ENCODE data around the gene VSX1.

Gene VSX1

DNA sequence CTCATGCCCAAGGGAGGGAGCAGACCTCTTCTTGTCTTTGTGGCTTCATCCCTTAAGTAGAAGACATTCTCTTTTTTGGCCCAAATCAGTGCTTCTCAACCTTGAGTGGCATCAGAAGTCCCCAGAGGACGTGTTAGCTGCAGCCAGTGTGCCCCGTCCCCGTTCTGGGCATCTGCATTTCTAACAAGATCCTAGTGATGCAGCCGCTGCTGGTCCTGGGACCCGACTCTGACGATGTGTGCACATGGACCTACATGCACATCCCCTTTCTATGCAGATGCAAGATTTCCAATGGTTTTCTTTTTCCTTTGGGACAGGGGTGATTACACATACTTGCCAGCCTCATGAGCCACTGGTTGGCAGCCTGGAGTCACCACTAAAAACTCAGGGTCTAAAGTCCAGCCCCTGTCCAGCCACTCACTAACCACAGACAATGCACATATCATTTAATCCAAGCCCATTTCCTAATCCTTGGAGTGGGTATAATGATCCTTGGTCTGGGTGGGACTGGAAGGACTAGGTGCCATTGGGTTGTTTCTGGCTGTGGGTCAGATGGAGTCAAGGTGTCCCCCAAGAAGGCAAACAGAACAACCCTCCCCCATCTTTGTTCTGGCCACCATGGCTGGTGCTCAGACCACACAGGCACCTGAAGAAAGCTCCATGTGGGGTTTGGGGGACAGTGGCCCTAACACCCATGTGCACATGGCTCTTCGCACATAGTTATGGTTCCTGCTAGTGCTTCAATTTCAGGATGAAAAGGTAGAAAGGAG lies 30.4 kb downstream of the VSX1 start:
- no peak for DNase-seq

DNA sequence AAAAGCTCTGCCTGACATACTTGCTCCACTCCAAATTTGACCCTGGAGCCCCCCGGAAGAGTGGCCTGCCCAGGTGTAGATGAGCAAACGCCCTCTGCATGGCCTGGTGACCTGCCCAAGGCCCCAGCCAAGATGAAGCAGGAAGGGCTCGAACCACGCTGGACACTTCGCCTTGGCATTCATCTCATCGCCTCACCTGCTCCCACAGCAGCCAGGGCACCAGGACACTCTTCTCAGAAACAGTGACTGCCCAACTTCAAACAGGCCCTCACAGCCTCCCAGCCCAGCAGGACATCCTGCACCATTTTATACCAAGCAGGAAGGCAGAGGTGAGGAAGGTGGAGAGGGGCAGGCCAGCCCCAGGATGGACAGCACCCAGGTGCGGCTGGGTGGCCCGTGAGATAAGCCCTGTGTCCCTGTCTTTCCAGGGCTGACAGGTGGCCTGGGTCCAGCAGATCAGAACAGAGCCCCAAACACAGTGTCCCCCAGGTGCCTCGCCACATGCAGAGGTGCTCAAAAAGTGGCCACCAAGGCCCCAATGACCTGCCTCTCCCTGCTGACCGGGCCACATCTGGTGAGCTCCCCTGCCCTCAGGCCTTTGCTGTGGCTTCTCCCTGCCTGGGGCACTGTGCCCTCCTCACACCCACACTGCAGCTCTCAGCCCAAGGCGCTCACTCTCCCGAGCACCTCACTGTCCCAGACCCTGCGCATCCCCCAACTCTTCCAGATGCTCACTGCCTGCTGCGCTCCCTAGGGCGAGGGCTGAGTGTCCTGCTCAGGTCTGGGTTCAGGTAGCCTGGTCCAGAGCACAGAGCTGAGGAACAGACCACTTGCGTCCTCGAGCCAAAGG lies 31.2 kb downstream of the VSX1 start:
- no peak for DNase-seq

DNA sequence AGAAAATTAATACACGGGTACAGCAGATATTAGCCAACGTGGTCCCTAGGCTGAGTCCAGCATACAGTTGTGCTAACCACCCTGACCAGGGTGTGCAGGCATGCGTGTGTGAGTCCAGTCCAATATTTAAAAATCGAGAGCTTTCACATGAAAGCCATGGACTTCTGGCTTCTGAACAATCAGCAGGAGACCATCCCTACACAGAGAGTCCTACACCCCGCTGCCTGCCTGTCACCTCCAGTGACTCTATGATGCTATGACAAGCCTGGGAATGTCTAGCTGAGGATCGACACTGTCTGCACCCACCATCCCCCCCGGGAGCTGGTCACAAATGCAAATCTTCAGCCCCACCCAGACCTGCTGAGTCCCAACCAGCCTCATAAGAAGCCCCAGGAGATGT lies 31.9 kb downstream of the VSX1 start:
- DNase-seq: no peak

DNA sequence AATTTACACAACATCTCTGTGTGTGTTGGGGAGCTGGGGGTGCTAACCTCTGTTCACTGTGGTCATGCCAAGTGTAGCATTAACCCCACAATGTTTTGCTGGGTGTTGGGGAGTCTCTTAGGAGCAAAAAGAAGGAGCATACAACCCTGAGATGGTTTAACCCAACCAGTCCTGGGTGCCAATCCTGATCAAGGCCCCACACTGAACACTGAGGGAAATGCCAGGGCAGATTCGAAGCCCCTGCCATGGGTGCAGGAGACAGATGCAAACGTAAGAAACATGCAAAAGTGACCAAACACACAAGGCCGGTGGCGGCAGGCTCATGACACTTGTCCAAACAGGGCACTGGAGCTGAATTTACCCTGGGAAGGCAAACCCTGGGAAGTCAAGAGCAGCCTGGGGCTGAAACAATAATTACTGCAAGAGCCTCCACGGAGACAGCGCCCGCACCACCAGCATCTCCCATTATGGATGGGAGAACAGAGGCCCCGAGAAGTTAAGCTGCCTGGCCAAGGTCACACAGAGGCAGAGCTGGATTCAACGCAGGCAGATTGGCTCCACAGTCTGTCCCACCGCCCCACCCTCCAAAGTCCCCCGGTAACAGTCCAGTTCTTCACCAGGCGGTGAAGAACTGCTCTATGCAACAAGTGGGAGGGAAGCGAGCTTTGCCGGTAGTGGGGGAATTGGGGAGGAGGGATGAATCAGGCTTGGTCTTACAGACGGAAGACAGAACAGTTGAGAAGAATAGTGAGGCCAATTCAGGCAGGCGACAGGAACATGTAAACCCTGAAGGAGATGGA lies 32.5 kb downstream of the VSX1 start:
- no peak for DNase-seq

DNA sequence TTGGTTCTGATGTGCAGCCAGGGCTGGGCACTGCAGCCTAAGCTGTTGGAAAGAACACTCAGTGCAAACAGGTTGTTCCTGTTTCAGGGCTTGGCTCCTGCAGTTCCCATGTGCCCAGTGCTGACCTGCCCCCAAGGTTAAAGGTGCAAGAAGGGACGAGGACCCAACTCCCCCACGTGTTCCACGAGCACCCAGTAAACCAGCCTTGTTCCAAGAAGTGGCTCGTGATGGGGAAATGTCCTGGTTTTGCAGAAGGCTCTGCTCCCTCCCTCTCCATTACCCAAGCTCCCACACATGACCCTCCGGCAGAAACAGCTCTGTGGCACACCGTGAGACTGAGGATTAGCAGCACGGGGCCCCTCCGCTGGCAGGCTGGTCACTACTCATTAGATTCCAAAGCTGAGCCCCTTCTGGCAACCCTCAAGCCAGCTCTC lies 33.4 kb downstream of the VSX1 start:
- no peak for DNase-seq

DNA sequence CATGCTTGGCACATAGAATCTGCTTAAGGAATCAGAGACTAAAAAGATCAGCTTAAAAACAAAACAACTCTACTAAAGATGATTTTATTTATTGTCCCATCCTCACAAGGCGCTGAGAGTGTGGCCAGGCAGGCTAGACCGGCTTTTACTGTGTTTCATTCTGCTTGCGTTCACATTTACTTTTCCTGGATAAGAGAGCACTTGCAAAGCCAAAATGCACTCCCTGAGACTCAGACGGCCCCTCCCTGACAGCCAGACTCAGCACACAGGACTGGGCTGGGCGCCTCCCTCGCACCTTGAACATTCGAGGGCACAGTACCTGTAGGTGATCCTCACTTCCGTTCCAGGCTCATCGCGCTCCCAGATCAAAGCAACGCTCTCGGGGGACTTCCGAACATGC lies 34.2 kb downstream of the VSX1 start:
- no peak for DNase-seq

DNA sequence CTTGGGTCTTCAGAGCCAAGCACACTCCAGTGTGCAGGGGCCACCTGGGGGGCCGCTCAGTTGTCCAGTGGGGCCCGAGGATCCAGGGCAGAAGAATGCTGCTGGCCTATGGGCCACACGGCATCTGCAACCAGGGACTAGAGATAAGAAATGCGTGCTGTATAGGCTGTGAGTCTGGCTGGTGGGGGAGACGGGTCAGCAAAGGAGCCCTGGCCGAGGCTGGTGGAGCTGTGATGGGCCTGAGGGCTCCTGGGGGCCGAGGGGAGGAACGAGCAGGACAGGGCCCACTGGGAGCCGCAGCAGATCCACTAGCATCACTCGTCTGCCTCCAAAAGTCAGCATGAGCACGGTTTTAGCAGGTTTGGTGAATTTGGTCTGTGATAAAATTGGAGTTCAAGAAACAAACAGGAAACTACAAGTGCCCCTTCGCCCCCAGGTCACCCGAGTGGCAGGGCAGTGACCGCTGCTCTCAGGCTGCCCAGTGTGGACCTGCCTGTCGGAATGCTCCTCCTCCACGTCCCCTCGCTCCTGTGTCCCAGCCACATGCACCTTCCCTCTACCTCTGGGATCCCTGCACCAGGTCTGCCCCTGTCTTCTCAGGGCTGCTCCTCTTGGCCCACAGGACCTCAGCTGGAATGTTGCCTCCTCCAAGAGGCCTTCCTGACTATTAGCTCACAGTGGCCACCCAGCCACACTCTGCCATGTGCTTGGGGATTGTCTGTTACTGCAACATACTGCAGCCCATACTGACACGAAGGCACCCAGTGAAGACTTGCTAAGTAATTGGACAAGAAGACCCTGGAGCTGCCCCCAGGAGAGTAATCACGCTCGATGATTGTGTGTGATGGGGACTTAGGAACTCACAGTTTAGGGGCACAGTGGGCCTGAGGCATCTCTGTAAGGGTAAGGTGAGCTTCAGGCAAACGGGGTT lies 34.9 kb downstream of the VSX1 start:
- no peak for DNase-seq

DNA sequence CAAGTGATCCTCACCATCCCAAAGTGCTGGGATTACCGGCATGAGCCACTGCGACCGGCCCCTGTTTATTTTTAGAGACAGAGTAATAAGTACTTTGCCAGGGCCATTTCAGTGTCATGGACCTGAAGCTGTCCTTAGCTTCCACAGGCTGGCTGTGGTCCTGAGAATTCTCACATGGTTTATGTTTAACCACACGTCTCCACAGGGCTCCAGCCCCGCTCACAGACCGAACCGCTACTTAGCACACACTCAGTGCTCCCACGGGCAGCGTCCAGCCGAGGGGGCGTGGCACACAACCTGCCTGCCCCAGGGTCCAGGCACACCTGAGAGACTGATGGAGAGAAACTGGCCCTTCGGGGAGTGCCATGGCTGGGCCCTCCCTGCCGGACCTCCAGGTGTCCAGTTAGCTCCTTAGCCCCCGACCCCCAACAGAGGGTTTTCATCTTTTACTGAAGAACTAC lies 35.7 kb downstream of the VSX1 start:
- no peak for DNase-seq

DNA sequence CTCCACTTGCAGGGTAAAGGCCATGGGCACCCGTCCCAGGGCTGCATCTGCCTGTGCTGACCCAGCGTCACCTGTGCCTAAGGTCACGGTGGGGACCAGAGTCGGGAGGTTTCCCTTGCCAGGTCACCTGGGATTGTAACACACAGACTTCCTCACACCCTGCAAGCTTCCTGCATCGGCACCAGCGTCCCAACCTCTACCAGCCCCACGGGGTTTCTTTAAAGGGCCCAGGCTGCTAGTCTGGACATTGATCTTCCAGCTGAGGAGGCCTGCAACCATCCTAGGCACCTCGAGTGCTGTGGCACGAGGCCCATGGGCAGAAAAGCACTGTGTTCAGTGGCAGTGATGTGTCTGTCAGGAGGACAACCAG lies 36.6 kb downstream of the VSX1 start:
- DNase-seq: no peak

DNA sequence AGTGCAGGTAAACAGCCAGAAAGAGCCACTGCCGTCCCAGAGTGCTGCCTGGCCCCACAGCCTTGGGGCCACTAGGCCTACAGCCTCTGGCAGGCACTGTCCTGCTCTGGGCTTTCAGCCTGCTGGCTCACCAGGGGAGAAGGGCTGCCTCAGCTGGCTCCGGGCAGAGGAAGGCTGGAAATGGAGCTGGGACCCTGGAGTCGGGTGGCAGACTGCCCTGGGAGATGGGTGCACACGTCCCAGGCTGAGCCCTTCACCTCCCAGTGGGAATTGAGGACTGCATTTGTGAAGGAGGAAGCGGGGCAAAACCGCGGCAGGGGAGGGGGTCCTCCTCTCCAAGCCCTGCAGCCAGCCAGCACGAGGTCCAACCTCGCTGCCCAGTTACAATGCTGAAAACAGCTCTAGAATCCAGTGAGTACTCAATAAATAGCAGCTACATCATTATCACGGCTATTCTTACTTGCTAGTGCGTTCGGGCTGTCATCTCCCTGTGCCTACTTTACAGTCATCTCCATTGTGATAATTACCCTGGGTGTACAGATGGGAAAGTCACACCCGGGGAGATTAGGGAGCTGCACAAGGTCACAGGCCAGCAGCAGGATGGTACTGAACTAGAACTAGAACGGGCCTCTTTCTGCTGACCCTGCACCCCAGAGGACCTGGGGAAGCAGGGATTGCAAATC lies 37.1 kb downstream of the VSX1 start:
- DNase-seq: no peak

DNA sequence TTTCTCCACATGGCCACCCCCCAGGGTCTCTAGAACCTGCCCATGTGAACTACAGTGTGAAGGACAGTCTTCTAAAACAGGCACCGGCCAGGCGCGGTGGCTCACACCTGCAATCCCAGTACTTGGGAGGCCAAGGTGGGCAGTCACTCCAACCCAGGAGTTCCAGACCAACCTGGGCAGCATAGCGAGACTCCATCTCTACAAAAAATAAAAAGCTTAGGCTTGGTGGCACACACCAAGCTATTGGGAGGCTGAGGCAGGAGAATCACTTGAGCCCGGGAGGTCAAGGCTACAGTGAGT lies 37.7 kb downstream of the VSX1 start:
- no peak for DNase-seq

DNA sequence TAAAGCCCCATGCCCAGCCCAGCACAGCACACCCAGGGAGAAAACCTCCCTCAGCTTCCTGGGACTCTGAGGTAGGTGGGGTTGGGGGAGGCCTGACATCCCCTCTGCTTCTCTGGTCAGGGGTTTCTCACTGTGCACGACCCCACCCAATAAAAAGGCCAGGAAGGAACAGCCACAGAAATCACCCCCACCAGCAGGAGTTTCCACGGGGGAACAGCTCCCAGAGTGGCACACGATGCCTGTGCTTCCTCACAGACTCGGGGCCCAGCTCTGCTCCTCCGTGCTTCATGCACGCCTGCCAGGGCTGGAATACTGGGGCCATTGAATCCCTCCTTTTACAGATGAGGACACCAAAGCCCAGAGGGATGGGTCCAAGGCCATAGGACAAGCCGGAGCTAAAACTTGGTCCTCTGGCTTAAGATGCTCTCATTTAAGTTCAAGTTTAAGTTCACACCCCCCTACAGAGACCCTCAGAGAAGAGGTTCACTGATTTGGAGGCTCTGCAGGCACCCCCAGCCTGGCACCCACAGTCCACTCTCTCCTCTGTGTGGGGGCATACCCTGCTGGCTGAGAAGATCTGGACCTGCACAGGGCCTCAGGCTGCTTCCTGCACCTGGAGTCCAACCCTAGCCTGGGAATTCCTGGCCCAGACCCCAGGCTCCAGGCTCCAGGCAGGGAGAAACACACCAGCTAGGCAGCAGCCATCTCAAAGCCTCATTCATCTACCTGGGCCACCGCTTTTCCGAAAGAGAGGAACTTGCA lies 38.3 kb downstream of the VSX1 start:
- no peak for DNase-seq

DNA sequence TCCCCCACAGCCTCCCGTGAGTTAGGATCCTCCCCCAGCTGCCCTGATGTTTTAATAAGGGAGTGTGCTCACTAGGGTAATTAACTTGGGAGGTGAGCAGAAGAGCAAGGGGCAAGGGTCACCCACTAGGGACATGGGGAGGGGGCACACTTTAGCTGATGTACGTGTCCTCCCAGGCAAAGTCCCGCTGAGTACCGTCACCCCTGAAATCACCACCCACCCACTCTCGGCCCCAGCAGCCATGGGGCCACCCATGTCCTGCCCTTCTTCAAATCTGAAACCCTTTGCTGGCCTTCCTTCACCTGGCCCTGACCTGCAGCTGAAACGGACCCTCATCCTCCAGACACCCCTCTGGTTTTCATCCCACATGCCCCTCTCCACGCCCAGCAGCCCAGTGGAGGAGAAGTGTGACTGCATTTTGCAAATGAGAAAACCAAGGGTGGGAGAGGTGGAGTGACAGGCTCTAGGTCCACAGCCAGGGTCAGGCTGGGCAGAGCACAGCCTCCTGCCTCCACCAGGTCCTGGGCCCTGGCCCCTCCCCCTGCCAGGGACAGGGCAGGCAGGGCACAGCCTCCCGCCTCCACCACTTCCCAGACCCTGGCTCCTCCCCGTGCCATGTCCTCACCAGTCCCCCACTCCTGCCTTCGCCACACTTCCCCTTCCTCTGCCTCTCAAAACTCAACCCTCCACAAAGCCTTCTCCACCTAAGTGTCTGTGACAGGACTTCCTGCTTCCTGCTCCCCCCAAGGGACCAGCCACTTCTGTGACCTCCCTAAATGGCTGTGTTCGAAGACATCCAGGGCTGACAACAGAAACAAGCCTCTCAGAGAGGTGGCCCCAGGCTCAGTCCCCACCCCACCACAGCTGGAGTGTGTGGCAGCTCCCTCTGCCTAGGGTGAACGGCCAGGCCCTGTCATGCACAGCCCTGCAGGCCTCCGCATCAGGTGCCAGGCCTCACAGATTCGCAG lies 39.1 kb downstream of the VSX1 start:
- DNase-seq: peak; percentile 8

DNA sequence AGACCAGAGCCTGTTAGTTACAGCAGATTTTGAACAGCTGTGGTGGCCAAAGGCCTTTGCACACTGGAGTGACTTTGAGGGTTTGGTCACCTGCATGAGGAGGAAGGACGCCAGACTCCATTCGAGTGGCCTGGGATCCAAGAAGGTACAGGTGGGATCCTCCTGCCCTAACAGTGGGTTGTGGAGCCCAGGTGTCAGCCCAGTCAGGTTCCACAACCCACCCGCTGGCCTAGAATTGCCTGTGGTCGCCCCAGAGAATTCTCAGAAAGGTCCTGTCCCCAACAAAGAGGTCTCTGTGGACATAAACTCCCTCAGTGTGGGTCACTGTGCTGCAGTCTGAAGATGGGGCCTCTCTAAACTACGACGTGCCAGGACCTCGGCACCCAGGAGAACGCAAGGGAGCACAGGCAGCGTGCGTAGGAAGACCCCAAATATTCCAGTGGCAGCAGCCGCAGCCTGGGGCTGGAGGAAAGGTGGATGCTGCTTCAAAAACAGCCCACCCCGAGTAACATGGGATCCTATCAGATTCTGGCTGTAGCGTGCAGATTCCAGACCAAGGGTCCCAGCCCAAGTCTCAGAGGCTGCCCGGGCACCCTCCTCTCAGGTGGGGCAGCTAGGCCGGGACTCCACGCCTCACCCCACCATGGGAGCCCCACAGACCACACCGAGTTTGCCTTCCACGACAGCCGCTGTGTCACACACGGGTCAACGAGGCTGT lies 40.0 kb downstream of the VSX1 start:
- DNase-seq: no peak

DNA sequence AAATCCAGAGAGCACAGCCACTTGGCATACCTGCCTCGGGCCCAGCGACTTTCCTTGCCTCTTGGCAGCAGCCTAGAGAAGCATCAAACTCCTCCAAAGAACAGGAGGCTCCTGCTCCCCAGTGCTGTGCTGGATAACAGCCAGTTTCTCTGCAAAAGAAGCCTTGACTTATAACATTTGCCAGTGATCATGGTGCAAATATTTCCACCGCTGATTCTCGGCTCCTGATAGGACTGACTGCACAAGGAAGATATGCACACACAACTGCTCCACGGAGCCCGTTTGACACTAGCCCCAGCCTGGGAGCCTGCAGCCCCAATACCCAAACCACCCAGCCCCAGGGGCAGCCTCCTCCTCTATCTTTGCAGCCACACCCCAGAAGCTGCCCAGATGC lies 41.5 kb downstream of the VSX1 start:
- DNase-seq: no peak

DNA sequence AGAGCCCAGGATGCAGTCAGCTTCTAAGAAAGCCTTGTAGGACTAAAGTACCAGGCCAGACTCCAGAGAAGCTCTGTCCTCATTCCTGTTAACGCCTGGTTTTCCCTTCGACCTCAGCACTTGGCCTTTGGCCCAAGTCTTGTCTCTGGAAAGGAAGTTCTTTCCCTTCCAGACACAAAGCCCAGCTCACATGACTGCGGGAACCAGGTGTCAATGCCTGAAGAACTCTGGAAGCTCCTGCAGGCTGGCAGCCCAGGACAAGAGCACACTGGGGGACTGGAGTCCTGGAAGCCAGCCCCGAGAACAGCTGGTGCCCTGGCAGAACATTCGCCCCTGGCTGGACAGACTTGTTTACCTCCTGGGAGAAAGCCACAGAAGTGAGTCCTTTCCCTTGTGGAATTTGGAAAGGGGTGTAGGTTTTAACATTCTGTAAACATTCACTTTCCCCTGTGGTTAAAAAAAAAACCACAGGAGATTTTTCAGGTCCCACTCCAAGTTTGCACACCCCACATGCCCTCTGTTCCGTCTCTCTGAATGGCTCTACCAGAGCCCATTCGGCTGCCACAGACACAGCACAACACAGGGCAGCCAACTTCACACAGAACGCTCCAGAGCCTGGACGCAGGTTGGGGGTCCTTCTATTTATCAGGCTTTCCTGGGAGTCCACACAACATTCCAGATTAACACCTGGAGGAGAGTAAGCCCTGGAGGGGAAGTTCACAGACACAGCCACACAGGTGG lies 42.1 kb downstream of the VSX1 start:
- DNase-seq: no peak

DNA sequence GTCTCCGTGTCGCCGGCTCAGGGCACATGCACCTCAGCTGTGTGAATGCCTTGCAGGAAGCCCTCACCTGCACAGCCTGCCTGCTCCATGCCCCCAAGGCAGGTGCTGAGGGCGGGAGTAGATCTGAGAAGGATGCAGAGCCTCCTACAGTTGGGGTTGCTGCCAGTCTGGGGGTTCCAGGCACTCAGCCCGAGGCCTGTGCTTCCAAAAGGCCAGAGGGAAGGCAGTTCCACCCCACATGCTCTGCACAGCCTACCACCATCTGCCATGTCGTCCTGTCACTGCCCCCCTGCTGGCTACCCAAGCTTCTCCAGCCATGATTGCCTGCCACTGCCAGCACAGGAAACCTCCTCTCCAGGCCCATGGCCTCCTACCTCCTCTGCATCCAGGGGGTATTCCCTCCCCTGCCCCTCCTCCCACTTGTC lies 43.3 kb downstream of the VSX1 start:
- no peak for DNase-seq

DNA sequence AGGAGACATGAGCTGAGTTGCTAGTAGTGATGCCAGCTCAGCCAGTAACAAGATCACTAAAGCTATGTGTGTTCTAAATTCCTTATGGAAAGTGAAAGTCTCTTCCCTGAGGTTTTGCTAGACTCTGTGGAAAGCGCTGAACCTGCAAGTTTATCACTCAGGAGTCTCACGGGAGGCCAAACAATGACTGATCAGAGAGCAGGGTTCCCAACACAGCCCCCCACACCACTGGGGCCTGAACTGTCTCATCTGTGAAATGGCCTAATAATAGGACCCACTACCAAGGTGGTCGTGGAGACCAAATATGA lies 43.9 kb downstream of the VSX1 start:
- DNase-seq: no peak
